ENCODE measurements around the gene ACACB. TPM values are rescaled to one million over a fixed set of nuclear protein-coding genes. Genes with fewer than 3 reads are reported as not detected.

ACACB gene
- total and polyA plus RNA-seq, 2 donors (not counting 3 experiments of a cell fraction or from before 2014, with no cell fraction given) = 1.3 to 5.7 TPM

- FAIRE-seq (no peak), DNase-seq (ENCODE audit: low read depth, low spot score) (no peak)
- BruUV-seq (replicated peaks) = no TSS peak
- no peaks in the 10 kb centered on the region for H3K79me2 ChIP-seq (ENCODE audit: control insufficient read depth, insufficient read depth, low read length)
- no peaks in the 10 kb centered on the region for H3K4me1 ChIP-seq (ENCODE audit: control insufficient read depth, extremely low read depth, insufficient read depth, low read length)
- POLR2A ChIA-PET = no interaction called here
- H3K4me2 ChIP-seq (ENCODE audit: insufficient read depth, low read length) = no peak overlapping the region
- no peak overlapping the region for H3K27ac ChIP-seq (ENCODE audit: insufficient read depth, low read depth, low read length)
- no peak overlapping the region for H3K9ac ChIP-seq (replicated peaks; ENCODE audit: extremely low read depth, insufficient read depth, low read length)
- H3K4me3 ChIP-seq (replicated peaks in 1 of 3; ENCODE audit: insufficient read depth in 1 of 3, low read depth in 1 of 3, low read length in 3 of 3) = no peak overlapping the region
- H3K9me1 ChIP-seq (replicated peaks; ENCODE audit: control insufficient read depth, extremely low read depth, insufficient read depth, low read length) = no peaks in the 10 kb centered on the region
- H3K36me3 ChIP-seq (ENCODE audit: control insufficient read depth in 2 of 2, extremely low read depth in 1 of 2, insufficient read depth in 2 of 2, low read length in 2 of 2) = no peaks in the 10 kb centered on the region
- CTCF ChIA-PET = interaction anchor here (1.3 to 2.0 kb wide), 2 partner anchors 20 to 254 kb away, joined by 3 to 5 read pairs; no protein-coding TSS in a partner anchor
- H2AFZ ChIP-seq (ENCODE audit: low read depth, low read length) = no peak overlapping the region
- intact Hi-C loops (cut with micrococcal nuclease) (no loop called here), dilution Hi-C loops (cut with MboI; ENCODE audit: extremely low pct_ligation_motif_present, low sequenced_read_pairs) (no loop called here)
- H3K27me3 ChIP-seq (ENCODE audit: control insufficient read depth in 2 of 2, insufficient read depth in 2 of 2, low read length in 2 of 2) = no peaks in the 10 kb centered on the region
- no peak for TF ChIP-seq POLR2AphosphoS5 (IDR thresholded peaks at IDR 0.05; ENCODE audit: insufficient read depth, low read depth, low read length)
- TF ChIP-seq EZH2 (IDR thresholded peaks at IDR 0.05; ENCODE audit: borderline replicate concordance, low read depth, low read length, severe bottlenecking) = no peak
- TF ChIP-seq CTCF (IDR thresholded peaks at IDR 0.05; ENCODE audit: extremely low read depth in 1 of 2, insufficient read depth in 1 of 2, low read depth in 1 of 2, low read length in 2 of 2) = no peak
- TF ChIP-seq POLR2A (IDR thresholded peaks at IDR 0.05; ENCODE audit: low read depth, low read length) = no peak
- TF ChIP-seq MAX (IDR thresholded peaks at IDR 0.05; ENCODE audit: insufficient read depth, insufficient read length) = no peak
- no peak for TF ChIP-seq GATA2 (IDR thresholded peaks at IDR 0.05; ENCODE audit: insufficient read depth, insufficient read length, low read depth, low read length)
- no peak for TF ChIP-seq FOS (IDR thresholded peaks at IDR 0.05; ENCODE audit: borderline replicate concordance, insufficient read depth, low read length)
- TF ChIP-seq MYC (IDR thresholded peaks at IDR 0.05; ENCODE audit: low read depth, low read length) = no peak
- no peak for TF ChIP-seq JUN (IDR thresholded peaks at IDR 0.05; ENCODE audit: borderline replicate concordance, insufficient read depth, insufficient read length, low read depth)
- no peaks in the 10 kb centered on the region for H3K9me3 ChIP-seq (replicated peaks; ENCODE audit: control insufficient read depth, insufficient read depth, low read length)
- H4K20me1 ChIP-seq (replicated peaks; ENCODE audit: control insufficient read depth, extremely low read depth, insufficient read depth, low read length) = no peaks in the 10 kb centered on the region
Measured at GRCh38 chr12:109131154-109132050, 15.0 kb downstream of the ACACB start.

Data from endothelial cell of umbilical vein (primary cell).